ENCODE measurements around the gene GPR26.

Gene GPR26

GRCh38 chr10:123649676-123650075 is 16.5 kb upstream of the GPR26 start:
- no peaks in the 10 kb centered on the region for H3K27me3 ChIP-seq (ENCODE audit: control insufficient read depth, insufficient read depth, low read length)
- H3K9ac ChIP-seq (ENCODE audit: low read length), result no peak overlapping the region
- no peaks in the 10 kb centered on the region for H3K9me3 ChIP-seq (ENCODE audit: control insufficient read depth, low read depth, low read length)
- no peak overlapping the region for H3K4me3 ChIP-seq (ENCODE audit: low read length)
- H3K27ac ChIP-seq (ENCODE audit: low read length), result no peak overlapping the region
- no peaks in the 10 kb centered on the region for H3K36me3 ChIP-seq (ENCODE audit: control insufficient read depth, low read depth, low read length)
- no peaks in the 10 kb centered on the region for H3K4me1 ChIP-seq (ENCODE audit: control insufficient read depth, low read depth, low read length)

DNA sequence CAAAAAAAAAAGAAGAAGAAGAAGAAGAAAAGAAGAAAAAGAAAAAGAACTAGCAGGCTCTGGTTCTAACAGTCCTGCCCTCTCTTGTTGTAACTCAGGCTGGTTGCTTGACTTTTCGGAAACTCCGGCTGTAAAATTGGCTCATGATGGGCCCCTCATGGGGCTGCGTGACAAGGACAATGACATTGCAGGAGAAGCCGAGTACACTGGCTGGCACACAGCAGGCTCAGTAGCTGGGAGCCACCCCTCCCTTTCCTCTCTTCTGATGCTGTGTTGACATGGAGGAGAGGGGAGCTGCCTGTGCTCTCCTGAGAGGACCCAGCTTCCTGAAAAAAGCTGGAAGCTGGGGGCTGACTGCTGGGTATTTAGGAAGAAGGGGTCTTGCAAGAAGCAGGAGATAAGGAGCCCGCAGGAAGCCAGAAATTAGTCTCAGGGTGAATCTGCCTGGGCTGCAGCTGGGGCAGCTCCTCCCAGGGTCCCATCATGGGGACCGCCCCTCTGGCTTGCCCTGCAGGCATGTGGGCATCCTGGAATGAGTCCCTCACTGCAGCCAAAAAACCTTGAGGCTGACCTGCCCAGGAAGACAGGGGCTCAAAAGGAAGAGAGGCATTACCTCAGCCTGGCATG is 14.6 kb upstream of the GPR26 start:
- no peaks in the 10 kb centered on the region for H3K9me3 ChIP-seq (ENCODE audit: control insufficient read depth, low read depth, low read length)
- no peak overlapping the region for H3K9ac ChIP-seq (ENCODE audit: low read length)
- no peaks in the 10 kb centered on the region for H3K27me3 ChIP-seq (ENCODE audit: control insufficient read depth, insufficient read depth, low read length)
- no peak overlapping the region for H3K27ac ChIP-seq (ENCODE audit: low read length)
- no peaks in the 10 kb centered on the region for H3K36me3 ChIP-seq (ENCODE audit: control insufficient read depth, low read depth, low read length)
- no peak overlapping the region for H3K4me3 ChIP-seq (ENCODE audit: low read length)
- no peaks in the 10 kb centered on the region for H3K4me1 ChIP-seq (ENCODE audit: control insufficient read depth, low read depth, low read length)

DNA sequence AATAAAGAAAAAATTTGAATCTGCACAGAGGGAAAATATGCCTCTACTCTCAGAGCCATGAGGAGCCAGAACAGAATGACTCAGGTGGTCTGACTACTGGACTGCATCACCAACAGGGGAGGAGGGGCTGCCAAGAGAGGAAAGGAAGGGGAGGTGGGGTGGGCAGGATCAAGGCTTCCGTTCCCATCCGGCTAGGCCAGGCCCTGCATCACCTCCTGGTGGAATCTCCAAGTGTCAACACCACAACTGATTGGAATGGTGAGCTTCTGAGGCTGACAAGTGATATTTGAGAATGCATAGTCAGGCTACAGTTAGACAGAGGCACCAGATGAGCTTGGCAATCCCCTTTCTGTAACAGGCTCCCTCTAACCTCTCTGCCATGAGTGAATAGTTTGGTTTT is 10.4 kb upstream of the GPR26 start:
- Histone ChIP-seq H3K4me3 (ENCODE audit: low read length) (no peak overlapping the region), H3K4me1 (ENCODE audit: control insufficient read depth, low read depth, low read length) (no peaks in the 10 kb centered on the region), H3K36me3 (ENCODE audit: control insufficient read depth, low read depth, low read length) (no peaks in the 10 kb centered on the region), H3K27ac (ENCODE audit: low read length) (no peak overlapping the region), H3K9ac (ENCODE audit: low read length) (no peak overlapping the region), H3K27me3 (ENCODE audit: control insufficient read depth, insufficient read depth, low read length) (no peaks in the 10 kb centered on the region), H3K9me3 (ENCODE audit: control insufficient read depth, low read depth, low read length) (no peaks in the 10 kb centered on the region)

DNA sequence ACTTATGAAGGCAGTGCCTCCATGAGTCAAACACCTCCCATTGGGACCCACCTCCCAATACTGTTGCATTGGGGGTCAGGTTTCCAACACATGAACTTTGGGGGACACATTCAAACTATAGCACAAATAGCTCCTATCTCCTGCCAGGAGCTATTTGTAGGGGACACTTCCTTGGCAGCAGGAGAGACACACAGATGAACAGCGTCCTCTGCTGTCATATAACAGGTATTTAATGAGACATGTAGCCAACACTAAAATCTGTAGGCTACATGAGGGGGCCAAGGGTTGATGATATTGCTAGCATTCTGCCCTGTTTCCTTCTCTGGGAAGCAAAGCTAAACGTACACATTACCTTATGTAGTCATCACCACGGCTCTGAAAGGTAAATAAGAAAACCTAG is 2.6 kb upstream of the GPR26 start:
- Histone ChIP-seq H3K4me3 (ENCODE audit: low read length) (no peak overlapping the region), H3K36me3 (ENCODE audit: control insufficient read depth, low read depth, low read length) (no peaks in the 10 kb centered on the region), H3K27ac (ENCODE audit: low read length) (no peak overlapping the region), H3K4me1 (ENCODE audit: control insufficient read depth, low read depth, low read length) (no peaks in the 10 kb centered on the region), H3K27me3 (ENCODE audit: control insufficient read depth, insufficient read depth, low read length) (peaks cover 44% of the 10 kb centered on the region), H3K9ac (ENCODE audit: low read length) (no peak overlapping the region), H3K9me3 (ENCODE audit: control insufficient read depth, low read depth, low read length) (no peaks in the 10 kb centered on the region)

DNA sequence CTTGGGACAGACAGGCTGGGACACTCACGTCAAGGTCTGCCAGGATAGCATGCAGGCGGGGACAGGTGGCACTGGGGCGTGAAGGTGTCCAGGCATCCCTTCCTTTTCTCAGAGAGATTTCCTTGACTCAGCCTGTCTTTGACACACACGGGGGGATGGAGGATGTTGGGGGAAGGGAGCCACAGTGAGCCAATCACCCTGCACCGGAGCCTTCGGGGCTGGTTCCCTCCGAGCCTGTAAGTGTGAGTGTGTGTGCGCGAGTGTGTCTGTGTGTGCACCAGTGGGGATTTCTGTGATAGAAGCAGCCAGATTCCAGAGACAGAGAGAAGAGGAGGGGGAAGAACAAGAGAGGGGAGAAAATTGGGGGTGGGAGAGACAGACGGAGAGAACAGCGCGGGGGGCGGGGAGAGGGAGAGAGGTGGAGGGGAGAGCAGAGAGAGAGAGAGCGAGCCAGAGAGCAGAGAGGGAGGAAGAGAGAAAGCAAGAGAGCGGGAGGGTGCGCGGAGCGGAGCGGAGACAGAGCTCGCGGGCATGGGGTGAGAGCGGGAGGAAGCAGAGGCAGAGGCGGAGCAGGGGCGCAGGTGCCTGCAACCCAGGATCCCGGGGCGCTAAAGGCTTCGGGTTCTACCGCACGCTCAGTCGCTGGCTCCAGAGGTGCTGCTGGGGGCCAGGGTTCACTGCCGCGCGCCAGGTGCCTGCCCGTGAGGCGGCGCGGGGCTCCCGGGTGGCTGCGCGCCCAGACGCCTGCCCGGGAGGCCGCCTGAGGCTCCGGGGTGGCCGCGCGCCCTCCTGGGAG is 466 bp upstream of the GPR26 start:
- H3K4me3 ChIP-seq (ENCODE audit: low read length), result peak overlapping the region; percentile 39
- H3K9me3 ChIP-seq (ENCODE audit: control insufficient read depth, low read depth, low read length), result no peaks in the 10 kb centered on the region
- no peaks in the 10 kb centered on the region for H3K36me3 ChIP-seq (ENCODE audit: control insufficient read depth, low read depth, low read length)
- peaks cover 50% of the 10 kb centered on the region for H3K27me3 ChIP-seq (ENCODE audit: control insufficient read depth, insufficient read depth, low read length)
- H3K9ac ChIP-seq (ENCODE audit: low read length), result no peak overlapping the region
- H3K4me1 ChIP-seq (ENCODE audit: control insufficient read depth, low read depth, low read length), result no peaks in the 10 kb centered on the region
- no peak overlapping the region for H3K27ac ChIP-seq (ENCODE audit: low read length)

DNA sequence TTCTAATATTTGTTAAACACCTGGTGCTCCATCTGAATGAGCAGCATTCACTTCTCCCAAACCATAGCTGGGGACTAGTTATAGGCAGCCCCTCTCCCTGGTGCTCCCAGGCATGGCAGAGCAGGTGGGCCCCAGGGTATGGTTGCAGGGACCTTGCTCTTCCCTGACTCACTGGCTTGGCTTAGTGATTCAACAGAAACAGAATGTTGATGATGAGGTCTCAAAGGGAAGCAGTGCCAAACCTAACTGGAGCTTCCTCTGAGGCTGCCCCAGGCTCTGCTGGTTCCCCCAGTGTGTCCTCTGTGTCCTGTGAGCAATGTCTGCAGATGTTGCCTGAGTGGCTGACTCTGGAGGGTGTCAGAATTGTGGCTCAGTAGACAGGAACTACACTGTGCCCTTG is 3.7 kb downstream of the GPR26 start:
- H3K9ac ChIP-seq (ENCODE audit: low read length), result no peak overlapping the region
- no peaks in the 10 kb centered on the region for H3K9me3 ChIP-seq (ENCODE audit: control insufficient read depth, low read depth, low read length)
- no peaks in the 10 kb centered on the region for H3K4me1 ChIP-seq (ENCODE audit: control insufficient read depth, low read depth, low read length)
- no peaks in the 10 kb centered on the region for H3K36me3 ChIP-seq (ENCODE audit: control insufficient read depth, low read depth, low read length)
- H3K4me3 ChIP-seq (ENCODE audit: low read length), result no peak overlapping the region
- H3K27ac ChIP-seq (ENCODE audit: low read length), result no peak overlapping the region
- peaks cover 41% of the 10 kb centered on the region for H3K27me3 ChIP-seq (ENCODE audit: control insufficient read depth, insufficient read depth, low read length)

DNA sequence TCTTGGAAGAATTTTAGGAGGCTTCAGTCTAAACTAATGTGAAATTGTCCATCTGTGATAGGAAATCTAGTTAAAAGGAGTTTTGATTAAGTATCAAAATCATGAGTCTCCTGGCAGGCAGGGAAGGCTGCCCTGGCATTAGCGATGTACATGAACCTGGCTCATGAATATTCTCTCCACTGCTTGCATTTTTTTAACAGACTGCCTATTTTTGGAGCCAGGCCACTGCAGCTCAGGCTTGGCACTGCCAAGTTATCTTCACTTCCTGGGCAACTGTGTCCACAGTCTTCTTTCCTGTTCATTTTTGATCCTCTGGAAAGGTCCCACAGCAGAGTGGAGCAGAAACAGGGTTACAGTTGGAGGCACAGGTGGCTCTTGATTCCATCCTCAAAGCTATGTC is 7.0 kb downstream of the GPR26 start:
- Histone ChIP-seq H3K27me3 (ENCODE audit: control insufficient read depth, insufficient read depth, low read length) (peaks cover 9% of the 10 kb centered on the region), H3K9me3 (ENCODE audit: control insufficient read depth, low read depth, low read length) (no peaks in the 10 kb centered on the region), H3K36me3 (ENCODE audit: control insufficient read depth, low read depth, low read length) (no peaks in the 10 kb centered on the region), H3K4me3 (ENCODE audit: low read length) (no peak overlapping the region), H3K4me1 (ENCODE audit: control insufficient read depth, low read depth, low read length) (no peaks in the 10 kb centered on the region), H3K9ac (ENCODE audit: low read length) (no peak overlapping the region), H3K27ac (ENCODE audit: low read length) (no peak overlapping the region)

GRCh38 chr10:123674741-123675140 is 8.6 kb downstream of the GPR26 start:
- Histone ChIP-seq H3K9me3 (ENCODE audit: control insufficient read depth, low read depth, low read length) (no peaks in the 10 kb centered on the region), H3K36me3 (ENCODE audit: control insufficient read depth, low read depth, low read length) (no peaks in the 10 kb centered on the region), H3K4me1 (ENCODE audit: control insufficient read depth, low read depth, low read length) (no peaks in the 10 kb centered on the region), H3K27ac (ENCODE audit: low read length) (no peak overlapping the region), H3K9ac (ENCODE audit: low read length) (no peak overlapping the region), H3K27me3 (ENCODE audit: control insufficient read depth, insufficient read depth, low read length) (no peaks in the 10 kb centered on the region), H3K4me3 (ENCODE audit: low read length) (no peak overlapping the region)

- Histone ChIP-seq H3K4me1 (ENCODE audit: control insufficient read depth, low read depth, low read length) (no peaks in the 10 kb centered on the region), H3K9ac (ENCODE audit: low read length) (no peak overlapping the region), H3K36me3 (ENCODE audit: control insufficient read depth, low read depth, low read length) (no peaks in the 10 kb centered on the region), H3K9me3 (ENCODE audit: control insufficient read depth, low read depth, low read length) (no peaks in the 10 kb centered on the region), H3K27me3 (ENCODE audit: control insufficient read depth, insufficient read depth, low read length) (no peaks in the 10 kb centered on the region), H3K4me3 (ENCODE audit: low read length) (no peak overlapping the region), H3K27ac (ENCODE audit: low read length) (no peak overlapping the region)
These were observed 9.7 kb downstream of the GPR26 start for GRCh38 chr10:123675811-123676210.

GRCh38 chr10:123677556-123677955 is 11.4 kb downstream of the GPR26 start:
- Histone ChIP-seq H3K27me3 (ENCODE audit: control insufficient read depth, insufficient read depth, low read length) (no peaks in the 10 kb centered on the region), H3K9ac (ENCODE audit: low read length) (no peak overlapping the region), H3K27ac (ENCODE audit: low read length) (no peak overlapping the region), H3K9me3 (ENCODE audit: control insufficient read depth, low read depth, low read length) (no peaks in the 10 kb centered on the region), H3K4me1 (ENCODE audit: control insufficient read depth, low read depth, low read length) (no peaks in the 10 kb centered on the region), H3K4me3 (ENCODE audit: low read length) (no peak overlapping the region), H3K36me3 (ENCODE audit: control insufficient read depth, low read depth, low read length) (no peaks in the 10 kb centered on the region)

- H3K36me3 ChIP-seq (ENCODE audit: control insufficient read depth, low read depth, low read length), result no peaks in the 10 kb centered on the region
- H3K4me3 ChIP-seq (ENCODE audit: low read length), result no peak overlapping the region
- H3K9ac ChIP-seq (ENCODE audit: low read length), result no peak overlapping the region
- H3K27me3 ChIP-seq (ENCODE audit: control insufficient read depth, insufficient read depth, low read length), result no peaks in the 10 kb centered on the region
- H3K9me3 ChIP-seq (ENCODE audit: control insufficient read depth, low read depth, low read length), result no peaks in the 10 kb centered on the region
- no peak overlapping the region for H3K27ac ChIP-seq (ENCODE audit: low read length)
- H3K4me1 ChIP-seq (ENCODE audit: control insufficient read depth, low read depth, low read length), result no peaks in the 10 kb centered on the region
These were observed 12.2 kb downstream of the GPR26 start for GRCh38 chr10:123678376-123678775.

- no peaks in the 10 kb centered on the region for H3K9me3 ChIP-seq (ENCODE audit: control insufficient read depth, low read depth, low read length)
- no peaks in the 10 kb centered on the region for H3K4me1 ChIP-seq (ENCODE audit: control insufficient read depth, low read depth, low read length)
- H3K36me3 ChIP-seq (ENCODE audit: control insufficient read depth, low read depth, low read length), result no peaks in the 10 kb centered on the region
- no peaks in the 10 kb centered on the region for H3K27me3 ChIP-seq (ENCODE audit: control insufficient read depth, insufficient read depth, low read length)
- no peak overlapping the region for H3K4me3 ChIP-seq (ENCODE audit: low read length)
- no peak overlapping the region for H3K9ac ChIP-seq (ENCODE audit: low read length)
- H3K27ac ChIP-seq (ENCODE audit: low read length), result no peak overlapping the region
These were observed 15.1 kb downstream of the GPR26 start for GRCh38 chr10:123681285-123681684.
